ENCODE measurements around the gene RBBP8NL. TPM values are rescaled to one million over a fixed set of nuclear protein-coding genes. Genes with fewer than 3 reads are reported as not detected.

Gene RBBP8NL
- total RNA-seq, 2 experiments from 2014 or later, result not detected

- no peak overlapping the region for H3K4me3 Mint-ChIP-seq
- CTCF ChIA-PET, result no interaction called here
- intact Hi-C loops (cut with micrococcal nuclease), result no loop called here
- DNase-seq, result no peak
- H3K4me1 Mint-ChIP-seq (ENCODE audit: low read depth), result no peaks in the 10 kb centered on the region
- no peaks in the 10 kb centered on the region for H3K36me3 Mint-ChIP-seq (ENCODE audit: low read depth)
- H3K27me3 Mint-ChIP-seq (ENCODE audit: low read depth), result no peaks in the 10 kb centered on the region
- no peaks in the 10 kb centered on the region for H3K9me3 Mint-ChIP-seq
- no peak overlapping the region for H3K27ac Mint-ChIP-seq
These were observed 30.5 kb upstream of the RBBP8NL start for GRCh38 chr20:62457831-62458230.

DNA sequence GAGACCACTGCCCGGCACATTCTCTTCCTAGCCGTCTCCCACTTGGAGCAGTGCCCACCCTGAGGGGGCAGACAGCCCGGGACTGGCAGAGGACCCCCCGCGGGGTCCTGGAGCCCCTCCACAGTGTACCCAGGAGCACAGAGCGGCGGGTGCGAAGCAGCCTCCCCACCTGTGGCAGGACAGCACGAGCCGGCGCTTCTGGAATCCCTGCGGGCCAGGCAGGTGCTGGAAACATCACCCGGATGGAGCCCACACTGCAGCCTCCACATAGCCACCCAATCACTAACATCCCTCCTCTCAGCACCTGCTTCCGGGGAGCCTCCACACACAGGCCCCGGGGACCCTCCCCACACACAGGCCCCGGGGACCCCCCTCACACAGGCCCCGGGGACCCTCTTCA, 29.8 kb upstream of the RBBP8NL start:
- CTCF ChIA-PET, result no interaction called here
- no peak for DNase-seq
- H3K27me3 Mint-ChIP-seq (ENCODE audit: low read depth), result peaks cover 3% of the 10 kb centered on the region
- no peak overlapping the region for H3K4me3 Mint-ChIP-seq
- H3K36me3 Mint-ChIP-seq (ENCODE audit: low read depth), result no peaks in the 10 kb centered on the region
- H3K4me1 Mint-ChIP-seq (ENCODE audit: low read depth), result no peaks in the 10 kb centered on the region
- intact Hi-C loops (cut with micrococcal nuclease), result no loop called here
- H3K9me3 Mint-ChIP-seq, result no peaks in the 10 kb centered on the region
- no peak overlapping the region for H3K27ac Mint-ChIP-seq

DNA sequence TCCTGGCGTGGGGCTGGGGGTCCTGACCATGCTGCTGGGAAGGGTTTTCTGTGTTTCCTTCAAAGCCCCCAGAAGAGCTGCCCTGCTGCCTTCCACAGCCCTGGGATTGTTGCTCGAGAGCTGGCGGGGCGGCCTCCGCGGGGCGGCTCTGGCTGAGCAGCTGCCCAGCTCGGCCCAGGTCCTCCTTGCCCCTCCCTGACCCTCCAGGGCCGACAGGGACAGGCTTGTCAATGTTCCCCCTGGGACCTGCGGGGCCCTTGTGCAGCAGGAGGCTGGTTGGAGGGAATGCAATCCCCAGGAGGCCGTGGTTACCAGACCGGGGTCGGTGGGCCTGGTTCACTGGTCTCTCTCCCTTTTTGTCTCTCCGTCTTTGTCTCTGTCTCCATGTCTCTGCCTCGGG, 28.6 kb upstream of the RBBP8NL start:
- Mint-ChIP-seq H3K36me3 (ENCODE audit: low read depth) (no peaks in the 10 kb centered on the region), H3K4me1 (ENCODE audit: low read depth) (no peaks in the 10 kb centered on the region), H3K9me3 (no peaks in the 10 kb centered on the region), H3K27me3 (ENCODE audit: low read depth) (peaks cover 3% of the 10 kb centered on the region), H3K27ac (no peak overlapping the region), H3K4me3 (no peak overlapping the region)
- no peak for DNase-seq
- intact Hi-C loops (cut with micrococcal nuclease), result no loop called here
- CTCF ChIA-PET, result no interaction called here

- CTCF ChIA-PET, result no interaction called here
- no peak for DNase-seq
- no peaks in the 10 kb centered on the region for H3K4me1 Mint-ChIP-seq (ENCODE audit: low read depth)
- H3K27me3 Mint-ChIP-seq (ENCODE audit: low read depth), result peaks cover 3% of the 10 kb centered on the region
- no peaks in the 10 kb centered on the region for H3K36me3 Mint-ChIP-seq (ENCODE audit: low read depth)
- H3K9me3 Mint-ChIP-seq, result no peaks in the 10 kb centered on the region
- no peak overlapping the region for H3K4me3 Mint-ChIP-seq
- H3K27ac Mint-ChIP-seq, result no peak overlapping the region
- intact Hi-C loops (cut with micrococcal nuclease), result no loop called here
These were observed 27.7 kb upstream of the RBBP8NL start for GRCh38 chr20:62454904-62455636.

DNA sequence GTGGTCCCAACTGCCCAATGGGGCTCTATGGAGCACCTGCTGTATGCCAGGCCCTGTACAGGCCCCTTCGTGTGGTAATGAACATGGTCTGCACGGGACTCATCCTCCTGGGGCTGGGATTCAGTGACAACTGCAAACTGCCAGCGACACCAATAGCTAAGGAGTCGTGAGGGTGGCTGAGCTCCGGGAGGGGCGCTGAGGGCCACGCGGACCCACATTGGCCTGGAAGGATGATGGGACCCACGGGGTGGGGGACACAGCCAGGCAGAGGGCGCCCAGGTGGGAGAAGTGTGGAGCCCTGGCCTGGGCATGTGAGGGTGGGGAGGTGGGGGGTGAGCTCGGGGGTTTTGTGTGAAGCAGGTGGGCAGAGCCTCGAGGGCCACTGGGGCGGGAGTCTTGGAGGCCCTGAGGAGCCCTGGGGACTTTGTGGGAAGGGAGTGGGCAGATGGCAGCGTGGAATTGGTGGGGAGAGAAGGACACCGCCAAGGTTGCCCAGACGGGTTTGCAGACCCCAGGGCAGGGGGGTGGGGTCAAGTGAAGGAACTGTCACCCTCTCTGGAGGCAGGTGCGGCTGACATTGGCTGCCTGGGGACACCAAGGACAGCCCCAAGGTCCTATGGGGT, 26.0 kb upstream of the RBBP8NL start:
- H3K27ac Mint-ChIP-seq, result no peak overlapping the region
- CTCF ChIA-PET, result no interaction called here
- no peaks in the 10 kb centered on the region for H3K36me3 Mint-ChIP-seq (ENCODE audit: low read depth)
- no peaks in the 10 kb centered on the region for H3K9me3 Mint-ChIP-seq
- intact Hi-C loops (cut with micrococcal nuclease), result no loop called here
- H3K4me3 Mint-ChIP-seq, result no peak overlapping the region
- no peak for DNase-seq
- H3K4me1 Mint-ChIP-seq (ENCODE audit: low read depth), result no peaks in the 10 kb centered on the region
- peaks cover 4% of the 10 kb centered on the region for H3K27me3 Mint-ChIP-seq (ENCODE audit: low read depth)

DNA sequence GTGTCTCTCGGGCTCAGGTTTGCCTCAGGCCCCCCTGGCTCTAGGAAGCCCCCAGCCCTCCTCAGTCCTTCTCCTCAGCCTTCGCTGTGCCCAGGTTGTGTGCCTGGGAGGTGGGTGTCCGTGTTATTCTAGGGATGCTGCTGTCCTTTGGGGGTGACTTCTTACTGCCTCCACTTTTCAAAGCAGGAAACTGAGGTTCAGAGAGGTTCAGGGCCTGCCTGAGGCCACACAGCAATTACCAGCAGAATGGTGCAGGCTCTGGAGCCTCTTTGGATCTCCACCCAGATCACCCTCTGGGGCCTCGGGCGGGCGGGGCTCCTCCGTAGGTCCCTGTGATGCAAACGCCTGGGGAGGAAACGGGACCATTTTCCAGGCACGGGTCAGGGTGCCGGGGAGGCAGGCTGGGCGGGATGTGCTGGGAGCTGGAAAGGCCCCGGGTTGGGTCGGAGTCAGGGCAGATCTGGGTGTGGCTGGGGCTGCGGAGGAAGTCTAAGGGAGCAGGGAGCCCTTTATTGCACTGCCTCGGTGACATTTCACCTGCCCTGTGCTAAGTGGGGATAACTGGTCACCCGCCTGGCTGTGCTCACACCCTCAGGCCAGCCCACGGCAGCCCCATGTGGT, 25.2 kb upstream of the RBBP8NL start:
- Mint-ChIP-seq H3K36me3 (ENCODE audit: low read depth) (no peaks in the 10 kb centered on the region), H3K27ac (no peak overlapping the region), H3K9me3 (no peaks in the 10 kb centered on the region), H3K4me3 (no peak overlapping the region), H3K27me3 (ENCODE audit: low read depth) (peaks cover 8% of the 10 kb centered on the region), H3K4me1 (ENCODE audit: low read depth) (no peaks in the 10 kb centered on the region)
- DNase-seq, result no peak
- CTCF ChIA-PET, result no interaction called here
- intact Hi-C loops (cut with micrococcal nuclease), result no loop called here

DNA sequence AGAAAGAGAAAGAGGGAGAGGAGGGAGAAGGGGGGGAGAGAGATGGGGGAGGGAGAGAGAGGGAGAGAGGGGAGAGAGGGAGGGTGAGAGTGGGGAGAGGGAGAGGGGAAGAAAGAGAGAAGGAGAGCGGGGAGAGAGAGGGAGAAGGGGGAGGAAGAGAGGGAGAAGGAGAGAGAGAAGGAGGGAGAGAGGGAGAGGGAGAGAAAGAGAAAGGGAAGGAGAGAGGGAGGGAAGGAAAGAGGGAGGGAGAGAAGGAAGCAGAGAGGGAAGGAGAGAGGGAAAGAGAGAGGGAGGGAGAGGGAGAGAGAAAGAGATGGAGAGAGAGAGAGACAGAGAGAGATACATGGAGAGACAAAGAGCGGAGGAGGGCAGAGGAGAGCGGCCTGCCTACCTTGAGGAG, 24.6 kb upstream of the RBBP8NL start:
- Mint-ChIP-seq H3K27me3 (ENCODE audit: low read depth) (peaks cover 9% of the 10 kb centered on the region), H3K36me3 (ENCODE audit: low read depth) (no peaks in the 10 kb centered on the region), H3K4me3 (no peak overlapping the region), H3K9me3 (no peaks in the 10 kb centered on the region), H3K4me1 (ENCODE audit: low read depth) (no peaks in the 10 kb centered on the region), H3K27ac (no peak overlapping the region)
- intact Hi-C loops (cut with micrococcal nuclease), result no loop called here
- no peak for DNase-seq
- CTCF ChIA-PET, result no interaction called here

- no peaks in the 10 kb centered on the region for H3K9me3 Mint-ChIP-seq
- CTCF ChIA-PET, result no interaction called here
- intact Hi-C loops (cut with micrococcal nuclease), result no loop called here
- H3K36me3 Mint-ChIP-seq (ENCODE audit: low read depth), result no peaks in the 10 kb centered on the region
- H3K27me3 Mint-ChIP-seq (ENCODE audit: low read depth), result peaks cover 11% of the 10 kb centered on the region
- no peak overlapping the region for H3K27ac Mint-ChIP-seq
- DNase-seq, result no peak
- H3K4me1 Mint-ChIP-seq (ENCODE audit: low read depth), result no peaks in the 10 kb centered on the region
- no peak overlapping the region for H3K4me3 Mint-ChIP-seq
These were observed 23.9 kb upstream of the RBBP8NL start for GRCh38 chr20:62451156-62451767.

DNA sequence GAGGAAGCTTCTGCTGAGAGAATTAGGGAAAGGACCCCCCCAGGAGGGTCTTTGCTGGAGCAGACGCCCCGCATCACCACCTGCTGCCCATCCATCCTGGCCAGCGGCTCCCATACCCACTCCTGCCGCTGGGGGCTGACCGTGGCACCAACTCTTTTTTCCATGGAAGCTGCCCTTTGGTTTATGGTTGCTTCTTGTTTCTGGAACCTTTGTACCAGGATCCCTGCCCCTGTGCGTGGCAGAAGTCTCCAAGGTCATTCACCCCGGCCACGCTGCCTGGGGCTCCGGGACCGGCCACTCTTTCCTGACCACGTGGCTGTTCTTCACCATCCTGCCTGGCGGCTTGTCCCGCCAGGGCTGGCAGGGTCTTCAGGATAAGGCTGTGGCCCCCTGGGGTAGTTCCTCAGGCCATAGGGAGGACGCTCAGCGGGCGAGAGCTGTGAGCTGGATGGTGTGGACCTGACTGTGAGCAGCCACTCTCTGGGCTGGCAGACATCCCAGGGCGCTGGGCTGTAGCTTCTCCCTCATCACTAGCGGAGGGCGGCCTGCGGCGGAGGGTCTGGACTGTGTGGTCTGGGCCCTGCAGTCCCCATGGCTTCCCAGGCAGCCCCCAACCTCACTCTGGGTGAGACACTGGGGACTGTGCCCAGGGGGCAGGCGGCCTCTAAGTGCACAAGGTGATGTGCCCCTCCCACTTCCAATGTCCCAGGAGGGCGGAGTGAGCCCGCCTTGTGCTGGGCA, 22.8 kb upstream of the RBBP8NL start:
- DNase-seq, result no peak
- Mint-ChIP-seq H3K9me3 (no peaks in the 10 kb centered on the region), H3K4me3 (no peak overlapping the region), H3K27me3 (ENCODE audit: low read depth) (peaks cover 11% of the 10 kb centered on the region), H3K4me1 (ENCODE audit: low read depth) (no peaks in the 10 kb centered on the region), H3K36me3 (ENCODE audit: low read depth) (no peaks in the 10 kb centered on the region), H3K27ac (no peak overlapping the region)
- CTCF ChIA-PET, result no interaction called here
- intact Hi-C loops (cut with micrococcal nuclease), result no loop called here

- H3K27ac Mint-ChIP-seq, result no peak overlapping the region
- peaks cover 11% of the 10 kb centered on the region for H3K27me3 Mint-ChIP-seq (ENCODE audit: low read depth)
- no peak for DNase-seq
- intact Hi-C loops (cut with micrococcal nuclease), result no loop called here
- CTCF ChIA-PET, result interaction anchor here (0.7 kb wide), 1 partner anchor 39 kb away, joined by 4 read pairs; no protein-coding TSS in a partner anchor
- H3K9me3 Mint-ChIP-seq, result no peaks in the 10 kb centered on the region
- H3K4me1 Mint-ChIP-seq (ENCODE audit: low read depth), result no peaks in the 10 kb centered on the region
- H3K4me3 Mint-ChIP-seq, result no peak overlapping the region
- no peaks in the 10 kb centered on the region for H3K36me3 Mint-ChIP-seq (ENCODE audit: low read depth)
These were observed 21.4 kb upstream of the RBBP8NL start for GRCh38 chr20:62448788-62449187.

- Mint-ChIP-seq H3K27me3 (ENCODE audit: low read depth) (peaks cover 11% of the 10 kb centered on the region), H3K9me3 (no peaks in the 10 kb centered on the region), H3K4me1 (ENCODE audit: low read depth) (no peaks in the 10 kb centered on the region), H3K4me3 (no peak overlapping the region), H3K27ac (no peak overlapping the region), H3K36me3 (ENCODE audit: low read depth) (no peaks in the 10 kb centered on the region)
- intact Hi-C loops (cut with micrococcal nuclease), result no loop called here
- no peak for DNase-seq
- CTCF ChIA-PET, result interaction anchor here (0.7 kb wide), 1 partner anchor 38 kb away, joined by 4 read pairs; no protein-coding TSS in a partner anchor
These were observed 20.7 kb upstream of the RBBP8NL start for GRCh38 chr20:62448038-62448437.

All from activated naive CD4-positive, alpha-beta T cell treated with anti-CD3 and anti-CD28 coated beads for 36 hours (primary cell).